NCI-H2081 treated with DMSO at 0.1 percent for 48 hours (cell line): ENCODE results near the gene CDC14A.
"Not testable (repeated sequence)": the region's sequence is repeated elsewhere in the genome, so short reads cannot be mapped to it uniquely, and the experiment has no call there.

Experiments
- DNase-seq: peaks from one replicate; lab custom pipeline; 2025; lab: John Stamatoyannopoulos, UW

Gene CDC14A

GRCh38 chr1:100364697-100365096 lies 12.4 kb downstream of the CDC14A start:
- no peak for DNase-seq

GRCh38 chr1:100366209-100366525 lies 13.9 kb downstream of the CDC14A start:
- DNase-seq: no peak

- not testable (repeated sequence) for DNase-seq
Measured at GRCh38 chr1:100369339-100369738, 17.0 kb downstream of the CDC14A start.

GRCh38 chr1:100373953-100374352 lies 21.6 kb downstream of the CDC14A start:
- DNase-seq: not testable (repeated sequence)

GRCh38 chr1:100376890-100377289 lies 24.6 kb downstream of the CDC14A start:
- not testable (repeated sequence) for DNase-seq

- no peak for DNase-seq
Measured at GRCh38 chr1:100377590-100378361, 25.5 kb downstream of the CDC14A start.

GRCh38 chr1:100378956-100379355 lies 26.6 kb downstream of the CDC14A start:
- no peak for DNase-seq

GRCh38 chr1:100380635-100381034 lies 28.3 kb downstream of the CDC14A start:
- no peak for DNase-seq

GRCh38 chr1:100382657-100383056 lies 30.4 kb downstream of the CDC14A start:
- no peak for DNase-seq

- DNase-seq: no peak
Measured at GRCh38 chr1:100383743-100384405, 31.6 kb downstream of the CDC14A start.

- DNase-seq: no peak
Measured at GRCh38 chr1:100387209-100387608, 34.9 kb downstream of the CDC14A start.

GRCh38 chr1:100387657-100388350 lies 35.5 kb downstream of the CDC14A start:
- DNase-seq: no peak

GRCh38 chr1:100390531-100390930 lies 38.2 kb downstream of the CDC14A start:
- no peak for DNase-seq

GRCh38 chr1:100391675-100392074 lies 39.4 kb downstream of the CDC14A start:
- DNase-seq: no peak

- DNase-seq: no peak
Measured at GRCh38 chr1:100392756-100393155, 40.5 kb downstream of the CDC14A start.

- DNase-seq: no peak
Measured at GRCh38 chr1:100394285-100394684, 42.0 kb downstream of the CDC14A start.

- no peak for DNase-seq
Measured at GRCh38 chr1:100395913-100396312, 43.6 kb downstream of the CDC14A start.

- no peak for DNase-seq
Measured at GRCh38 chr1:100396651-100397050, 44.3 kb downstream of the CDC14A start.

- DNase-seq: no peak
Measured at GRCh38 chr1:100397681-100398080, 45.4 kb downstream of the CDC14A start.

- no peak for DNase-seq
Measured at GRCh38 chr1:100398648-100399047, 46.3 kb downstream of the CDC14A start.

- DNase-seq: no peak
Measured at GRCh38 chr1:100400404-100400803, 48.1 kb downstream of the CDC14A start.

- DNase-seq: no peak
Measured at GRCh38 chr1:100404821-100405220, 52.5 kb downstream of the CDC14A start.

GRCh38 chr1:100405902-100406301 lies 53.6 kb downstream of the CDC14A start:
- DNase-seq: not testable (repeated sequence)
